Prostate gland (tissue), 2 donors: ENCODE results near the gene ORAI3.

Experiments
- POLR2AphosphoS5 ChIP-seq: sonication (generic); formaldehyde crosslinking; IDR thresholded peaks from one replicate; pipeline ENCODE4 v1.6.1; 2017; ENCODE audit warnings: antibody characterized with exemption
- TF ChIP-seq, protein P1 (sequence below), 4 experiments: fragments of 200-600 bp in 2 of 4; fragments of 450-650 bp in 2 of 4; sonication (generic) in 2 of 4; IDR thresholded peaks; 1 replicate in 3 of 4; 2 replicates in 1 of 4; pipeline ENCODE4 v1.5.1; 2016 to 2019; ENCODE audit warnings: antibody characterized with exemption in 4 of 4, mild to moderate bottlenecking in 2 of 4, moderate library complexity in 2 of 4

DNA sequence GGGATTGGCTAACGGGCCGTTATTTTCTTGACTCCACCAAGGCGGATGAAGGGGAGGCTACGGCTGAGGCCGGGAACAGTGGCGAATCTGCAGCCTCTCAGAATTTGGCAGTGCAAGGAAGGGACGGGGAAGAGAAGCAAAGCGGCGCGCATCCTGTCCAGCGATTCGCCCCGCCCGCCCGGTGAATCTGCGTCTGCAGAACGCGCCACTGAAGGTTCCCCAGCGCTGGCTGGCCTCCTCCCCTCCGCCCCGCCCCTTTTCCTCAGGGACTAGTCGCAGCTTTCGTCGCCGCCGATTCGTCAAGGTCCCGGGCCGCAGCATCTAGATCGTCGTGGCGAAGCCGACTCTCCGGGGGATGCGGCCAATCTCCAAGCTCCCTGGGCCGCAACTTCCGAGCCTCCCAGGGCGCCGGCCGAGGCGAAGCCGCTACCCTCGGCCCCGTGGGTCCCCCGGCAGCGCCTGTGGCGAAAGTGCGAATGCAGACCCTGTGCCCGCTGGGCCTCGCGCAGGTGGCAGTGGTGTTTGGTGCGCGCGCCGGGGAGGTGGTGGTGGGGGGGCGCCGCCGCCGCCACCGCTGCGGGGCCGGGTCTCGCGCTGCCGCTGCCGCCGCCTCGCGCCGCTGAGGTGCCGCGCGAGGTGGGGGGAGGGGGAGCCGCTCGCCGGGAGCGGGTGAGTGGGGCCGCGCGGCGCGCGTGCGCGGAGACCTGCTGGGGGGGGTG, 8.7 kb downstream of the ORAI3 start, which contains the start of gene SETD1A:
- TF ChIP-seq, protein P1, sequence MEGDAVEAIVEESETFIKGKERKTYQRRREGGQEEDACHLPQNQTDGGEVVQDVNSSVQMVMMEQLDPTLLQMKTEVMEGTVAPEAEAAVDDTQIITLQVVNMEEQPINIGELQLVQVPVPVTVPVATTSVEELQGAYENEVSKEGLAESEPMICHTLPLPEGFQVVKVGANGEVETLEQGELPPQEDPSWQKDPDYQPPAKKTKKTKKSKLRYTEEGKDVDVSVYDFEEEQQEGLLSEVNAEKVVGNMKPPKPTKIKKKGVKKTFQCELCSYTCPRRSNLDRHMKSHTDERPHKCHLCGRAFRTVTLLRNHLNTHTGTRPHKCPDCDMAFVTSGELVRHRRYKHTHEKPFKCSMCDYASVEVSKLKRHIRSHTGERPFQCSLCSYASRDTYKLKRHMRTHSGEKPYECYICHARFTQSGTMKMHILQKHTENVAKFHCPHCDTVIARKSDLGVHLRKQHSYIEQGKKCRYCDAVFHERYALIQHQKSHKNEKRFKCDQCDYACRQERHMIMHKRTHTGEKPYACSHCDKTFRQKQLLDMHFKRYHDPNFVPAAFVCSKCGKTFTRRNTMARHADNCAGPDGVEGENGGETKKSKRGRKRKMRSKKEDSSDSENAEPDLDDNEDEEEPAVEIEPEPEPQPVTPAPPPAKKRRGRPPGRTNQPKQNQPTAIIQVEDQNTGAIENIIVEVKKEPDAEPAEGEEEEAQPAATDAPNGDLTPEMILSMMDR (IDR thresholded peaks at IDR 0.05), result peak in 2 of 4 experiments; percentile 4 to 31
- peak; percentile 80 for TF ChIP-seq POLR2AphosphoS5
